Stimulated activated CD8-positive, alpha-beta memory T cell treated with anti-CD3 and anti-CD28 coated beads, Interleukin-15, amount 100 ng/mL, for 48 hours (primary cell): ENCODE data around the gene PHC3.

Source experiments
- DNase-seq, 2 donors: peaks; one replicate each; pipeline ENCODE4 v3.0.0-alpha.2; 2020; ENCODE audit warnings: low read depth in 2 of 2

The PHC3 gene

GRCh38 chr3:170043506-170043905 lies 138.0 kb downstream of the PHC3 start:
- DNase-seq, result no peak

GRCh38 chr3:170040418-170040817 lies 141.1 kb downstream of the PHC3 start:
- no peak for DNase-seq

- no peak for DNase-seq
Observed at GRCh38 chr3:170038434-170039110, 143.0 kb downstream of the PHC3 start.
